Lower lobe of right lung (tissue), 2 donors: ENCODE data around the gene PCP4L1. TPM values are rescaled to one million over a fixed set of nuclear protein-coding genes. Genes with fewer than 3 reads are reported as not detected.
A peak's percentile ranks its signal among the peaks of the same experiment; 100 is the strongest.

Experiments
- ATAC-seq, 2 donors: fragments of 200-7000 bp; cut with Tn5 transposase; one replicate each; pipeline ENCODE4 v1.9.1; 2020 to 2022; ENCODE audit warnings: mild to moderate bottlenecking in 2 of 2, moderate library complexity in 2 of 2
- DNase-seq: peaks from one replicate; pipeline ENCODE4 v3.0.0-alpha.2; 2020
- H3K27ac ChIP-seq: fragments of 200-600 bp; one replicate; pipeline ENCODE4 v1.8.0; 2022
- H3K27me3 ChIP-seq: fragments of 200-600 bp; one replicate; pipeline ENCODE4 v1.8.0; 2022; ENCODE audit warnings: low read depth
- H3K36me3 ChIP-seq: fragments of 200-600 bp; one replicate; pipeline ENCODE4 v1.8.0; 2022; ENCODE audit warnings: mild to moderate bottlenecking
- H3K4me1 ChIP-seq: fragments of 200-600 bp; one replicate; pipeline ENCODE4 v1.8.0; 2022
- H3K4me3 ChIP-seq: fragments of 200-600 bp; one replicate; pipeline ENCODE4 v1.8.0; 2022; ENCODE audit warnings: mild to moderate bottlenecking
- H3K9me3 ChIP-seq: fragments of 200-600 bp; one replicate; pipeline ENCODE4 v1.8.0; 2022
- intact Hi-C: fragments of 100-400 bp; cut with DNase I; formaldehyde crosslinking; loops from one replicate; pipeline ENCODE4 v1.11.0; 2022
- long read RNA-seq: library from polyadenylated mRNA; unstranded; transcript quantifications from one replicate; pipeline ENCODE4 v2.0.0, GENCODE V29; 2021
- total RNA-seq: library from RNA; stranded (reverse); fragmentation: NEBNext Ultra II Directional; extraction: Animal tissue kit (Norgen Biotek cat#: 25700); gene quantifications from one replicate; pipeline ENCODE4 v1.2.1, GENCODE V29; 2021
- TF ChIP-seq, protein P1 (sequence below): fragments of 200-600 bp; IDR thresholded peaks from one replicate; pipeline ENCODE4 v1.8.0; 2022; ENCODE audit warnings: antibody characterized with exemption, mild to moderate bottlenecking
- donor health status: DM: no; HTN: yes; CAD: no; lungs with severe emphysema.

PCP4L1 gene
- total RNA-seq = 8.9 TPM
- long read RNA-seq, transcript PCP4L1-201 (3 exons, 1,424 nt) = major isoform, 10 of 10 reads
- long read RNA-seq, partial matches to known transcripts = 0 of 10 reads
- long read RNA-seq, other reads (novel, unspliced or antisense) = 0 of 10 reads

DNA sequence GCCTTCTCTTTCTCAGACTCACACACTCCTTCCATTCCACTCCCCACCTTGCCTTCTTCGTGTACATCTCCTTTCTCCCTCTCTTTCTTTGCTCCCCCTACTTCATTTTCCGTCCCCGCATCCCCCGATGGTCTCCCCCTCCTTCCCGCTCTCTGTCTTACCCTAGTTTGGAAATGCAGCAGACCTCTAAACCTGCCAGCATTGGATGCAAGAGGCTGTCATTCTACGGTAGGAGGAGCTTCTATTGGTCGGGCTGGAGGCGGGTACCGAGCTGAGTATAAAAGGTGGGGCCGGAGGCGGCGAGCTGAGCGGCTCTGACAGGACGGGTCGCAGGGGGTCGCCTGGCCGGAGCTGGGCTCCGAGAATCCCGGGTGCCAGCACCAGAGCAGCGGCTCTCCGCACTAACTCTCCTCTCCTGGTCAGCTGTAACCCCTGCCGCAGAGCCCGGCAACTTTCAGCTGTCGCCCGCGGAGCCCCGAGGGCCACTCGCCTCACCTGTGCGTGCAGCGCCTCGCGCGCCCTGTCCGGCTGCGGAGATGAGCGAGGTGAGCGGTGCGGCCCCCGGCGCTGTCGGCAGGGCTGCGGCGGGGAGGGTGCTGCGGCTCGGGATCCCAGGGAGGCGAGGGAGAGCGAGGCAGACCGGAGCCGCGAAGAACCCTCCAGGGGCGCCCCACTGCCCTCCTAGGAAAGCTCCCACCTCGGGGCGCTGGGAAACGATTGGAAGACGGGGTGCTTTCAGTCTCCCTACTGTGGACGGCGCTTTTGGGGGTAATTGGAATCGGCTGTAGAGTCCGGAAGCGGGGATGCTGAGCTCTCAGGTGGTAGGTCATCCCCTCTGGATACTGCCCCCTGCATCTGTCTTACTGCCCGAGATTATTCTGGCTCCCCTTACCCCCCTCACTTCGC, at the start of gene PCP4L1:
Gene PCP4L1 (plus strand): TSS at position 307 of the 906 bp plus-strand sequence. CDS start 230 bp downstream, at position 537.
- peaks cover 6% of the 10 kb centered on the region for H3K9me3 ChIP-seq
- peak; percentile 68 for DNase-seq
- H3K36me3 ChIP-seq = no peaks in the 10 kb centered on the region
- TF ChIP-seq, protein P1, sequence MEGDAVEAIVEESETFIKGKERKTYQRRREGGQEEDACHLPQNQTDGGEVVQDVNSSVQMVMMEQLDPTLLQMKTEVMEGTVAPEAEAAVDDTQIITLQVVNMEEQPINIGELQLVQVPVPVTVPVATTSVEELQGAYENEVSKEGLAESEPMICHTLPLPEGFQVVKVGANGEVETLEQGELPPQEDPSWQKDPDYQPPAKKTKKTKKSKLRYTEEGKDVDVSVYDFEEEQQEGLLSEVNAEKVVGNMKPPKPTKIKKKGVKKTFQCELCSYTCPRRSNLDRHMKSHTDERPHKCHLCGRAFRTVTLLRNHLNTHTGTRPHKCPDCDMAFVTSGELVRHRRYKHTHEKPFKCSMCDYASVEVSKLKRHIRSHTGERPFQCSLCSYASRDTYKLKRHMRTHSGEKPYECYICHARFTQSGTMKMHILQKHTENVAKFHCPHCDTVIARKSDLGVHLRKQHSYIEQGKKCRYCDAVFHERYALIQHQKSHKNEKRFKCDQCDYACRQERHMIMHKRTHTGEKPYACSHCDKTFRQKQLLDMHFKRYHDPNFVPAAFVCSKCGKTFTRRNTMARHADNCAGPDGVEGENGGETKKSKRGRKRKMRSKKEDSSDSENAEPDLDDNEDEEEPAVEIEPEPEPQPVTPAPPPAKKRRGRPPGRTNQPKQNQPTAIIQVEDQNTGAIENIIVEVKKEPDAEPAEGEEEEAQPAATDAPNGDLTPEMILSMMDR = no peak
- H3K4me1 ChIP-seq = peaks cover 7% of the 10 kb centered on the region
- H3K27me3 ChIP-seq = peaks cover 38% of the 10 kb centered on the region
- no peak within 1 kb of the TSS for H3K27ac ChIP-seq
- peak; percentile 92 to 96 for ATAC-seq
- intact Hi-C loops = no loop called here
- H3K4me3 ChIP-seq = peak within 1 kb of the TSS; percentile 61

DNA sequence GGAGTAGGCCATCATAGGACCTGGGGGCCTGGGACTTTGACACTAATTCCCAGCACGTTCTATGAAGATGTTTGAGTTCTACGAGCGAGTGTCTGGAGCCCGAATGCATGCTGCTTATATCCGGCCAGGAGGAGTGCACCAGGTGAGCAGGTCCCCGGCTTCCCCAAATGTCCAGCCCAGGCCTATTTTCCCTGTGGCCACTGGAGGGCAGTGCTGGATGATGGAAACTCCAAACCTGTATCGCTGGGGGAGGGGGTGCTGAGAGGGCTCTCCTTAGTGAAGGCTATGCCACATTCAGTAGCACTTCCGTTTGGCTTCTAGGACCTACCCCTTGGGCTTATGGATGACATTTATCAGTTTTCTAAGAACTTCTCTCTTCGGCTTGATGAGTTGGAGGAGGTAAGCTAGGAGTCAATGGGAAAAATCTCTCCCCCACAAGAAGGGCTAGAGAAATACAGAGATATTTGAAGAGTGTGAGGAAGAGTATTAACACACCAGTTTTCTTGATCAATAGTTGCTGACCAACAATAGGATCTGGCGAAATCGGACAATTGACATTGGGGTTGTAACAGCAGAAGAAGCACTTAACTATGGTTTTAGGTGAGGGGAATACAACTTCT, 48.6 kb upstream of the PCP4L1 start:
- no peaks in the 10 kb centered on the region for H3K27me3 ChIP-seq
- H3K9me3 ChIP-seq = no peaks in the 10 kb centered on the region
- H3K4me1 ChIP-seq = peaks cover 46% of the 10 kb centered on the region
- peak overlapping the region; percentile 14 for H3K27ac ChIP-seq
- peak; percentile 90 to 91 for ATAC-seq
- H3K36me3 ChIP-seq = peaks cover 97% of the 10 kb centered on the region
- TF ChIP-seq, protein P1 = peak; percentile 93
- DNase-seq = peak; percentile 88
- intact Hi-C loops = no loop called here
- H3K4me3 ChIP-seq = no peak overlapping the region

DNA sequence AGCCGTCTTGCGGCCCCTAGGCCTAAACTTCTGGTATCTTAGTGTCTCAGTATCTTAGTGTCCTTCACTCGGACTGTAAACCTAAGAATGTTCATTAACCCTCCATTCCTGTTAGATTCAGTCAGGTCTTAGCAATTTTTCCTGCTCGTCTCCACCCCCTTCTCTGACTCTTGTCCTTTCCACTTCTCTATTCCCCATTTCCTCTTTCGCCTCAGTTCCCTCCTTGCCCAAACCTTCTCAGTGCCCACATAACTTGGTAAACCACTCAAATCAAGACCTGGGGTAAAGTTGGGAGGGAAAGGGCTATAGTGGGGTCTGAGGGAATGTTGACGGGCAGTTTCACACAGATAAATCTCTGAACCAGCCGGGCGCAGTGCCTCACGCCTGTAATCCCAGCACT, 44.2 kb upstream of the PCP4L1 start:
- peak overlapping the region; percentile 78 for H3K27ac ChIP-seq
- peak; percentile 27 to 36 for ATAC-seq
- H3K4me1 ChIP-seq = peaks cover 10% of the 10 kb centered on the region
- intact Hi-C loops = no loop called here
- TF ChIP-seq, protein P1 = no peak
- no peaks in the 10 kb centered on the region for H3K27me3 ChIP-seq
- DNase-seq = no peak
- peaks cover 55% of the 10 kb centered on the region for H3K36me3 ChIP-seq
- H3K9me3 ChIP-seq = no peaks in the 10 kb centered on the region
- H3K4me3 ChIP-seq = peak overlapping the region; percentile 52

DNA sequence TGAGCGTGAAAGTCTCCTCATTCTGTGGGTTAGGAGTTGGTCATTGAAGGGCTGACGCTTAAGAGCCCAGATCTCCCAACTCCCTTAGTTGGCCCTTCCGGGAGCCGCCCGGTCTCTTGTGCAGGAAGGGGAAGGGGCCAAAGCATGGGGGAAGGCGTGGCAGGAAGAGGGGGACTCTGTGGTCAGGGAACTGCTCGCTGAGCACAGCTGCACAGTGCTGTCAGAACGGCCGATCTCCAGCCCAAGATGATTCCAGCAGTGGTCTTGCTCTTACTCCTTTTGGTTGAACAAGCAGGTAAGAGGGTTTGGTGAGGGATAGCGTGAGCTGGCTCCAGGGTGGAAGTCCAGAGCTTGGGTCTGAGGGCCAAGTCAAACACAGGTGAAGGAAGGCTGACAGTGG, 43.5 kb upstream of the PCP4L1 start, which contains the start of gene FCER1G:
Gene FCER1G (plus strand): TSS at position 220 of the 400 bp plus-strand sequence. CDS start 27 bp downstream, at position 247.
- DNase-seq = peak; percentile 85
- Histone ChIP-seq H3K9me3 (no peaks in the 10 kb centered on the region), H3K36me3 (peaks cover 48% of the 10 kb centered on the region), H3K27me3 (no peaks in the 10 kb centered on the region), H3K4me3 (peak within 1 kb of the TSS; percentile 52), H3K4me1 (peaks cover 4% of the 10 kb centered on the region), H3K27ac (peak within 1 kb of the TSS; percentile 78)
- TF ChIP-seq, protein P1 = no peak
- intact Hi-C loops = no loop called here
- ATAC-seq = peak; percentile 68 to 80

DNA sequence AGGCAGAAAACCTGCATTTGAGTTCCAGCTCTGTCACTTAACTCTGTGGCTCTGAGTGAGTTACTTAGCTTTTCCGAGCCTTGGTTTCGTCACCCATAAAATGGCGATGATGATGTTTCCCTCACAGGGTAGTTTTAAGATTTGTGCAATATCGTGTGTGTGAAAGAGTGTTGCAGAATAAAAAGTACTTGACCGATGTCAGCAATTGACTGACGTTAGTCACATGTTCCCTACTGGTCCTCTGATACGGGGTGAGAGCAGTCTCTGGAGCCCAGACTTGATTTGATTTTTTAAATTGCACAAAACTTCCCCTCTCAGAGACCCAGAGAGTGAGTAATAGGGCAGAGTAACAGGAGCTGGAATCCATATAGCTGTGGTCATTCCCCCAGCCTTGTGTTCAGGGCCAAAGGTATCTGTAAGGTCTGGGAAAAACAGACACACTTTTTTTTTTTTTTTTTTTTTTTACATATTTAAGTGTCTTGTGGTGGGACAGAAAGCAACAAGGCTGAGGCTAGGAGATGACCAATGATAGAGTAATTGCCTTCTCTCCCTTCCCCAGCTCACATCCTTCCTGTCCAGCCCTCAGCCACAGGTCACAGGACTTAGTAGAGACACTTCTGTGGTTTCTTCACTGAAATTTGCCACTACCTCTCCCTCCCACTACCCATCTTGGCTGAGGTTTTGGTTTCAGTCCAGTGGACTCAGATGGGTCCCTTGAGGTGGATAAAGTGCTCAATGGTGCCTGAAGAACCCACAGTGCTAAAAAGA, 41.4 kb upstream of the PCP4L1 start:
- Histone ChIP-seq H3K9me3 (no peaks in the 10 kb centered on the region), H3K4me3 (peak overlapping the region; percentile 52), H3K36me3 (peaks cover 28% of the 10 kb centered on the region), H3K27me3 (no peaks in the 10 kb centered on the region), H3K27ac (peak overlapping the region; percentile 85), H3K4me1 (no peaks in the 10 kb centered on the region)
- ATAC-seq (peak; percentile 79 to 86), DNase-seq (peak; percentile 10)
- intact Hi-C loops = no loop called here
- TF ChIP-seq, protein P1 = no peak
